ENCODE data around the gene ZNF581.
A peak's percentile ranks its signal among the peaks of the same experiment; 100 is the strongest.

The ZNF581 gene

DNA sequence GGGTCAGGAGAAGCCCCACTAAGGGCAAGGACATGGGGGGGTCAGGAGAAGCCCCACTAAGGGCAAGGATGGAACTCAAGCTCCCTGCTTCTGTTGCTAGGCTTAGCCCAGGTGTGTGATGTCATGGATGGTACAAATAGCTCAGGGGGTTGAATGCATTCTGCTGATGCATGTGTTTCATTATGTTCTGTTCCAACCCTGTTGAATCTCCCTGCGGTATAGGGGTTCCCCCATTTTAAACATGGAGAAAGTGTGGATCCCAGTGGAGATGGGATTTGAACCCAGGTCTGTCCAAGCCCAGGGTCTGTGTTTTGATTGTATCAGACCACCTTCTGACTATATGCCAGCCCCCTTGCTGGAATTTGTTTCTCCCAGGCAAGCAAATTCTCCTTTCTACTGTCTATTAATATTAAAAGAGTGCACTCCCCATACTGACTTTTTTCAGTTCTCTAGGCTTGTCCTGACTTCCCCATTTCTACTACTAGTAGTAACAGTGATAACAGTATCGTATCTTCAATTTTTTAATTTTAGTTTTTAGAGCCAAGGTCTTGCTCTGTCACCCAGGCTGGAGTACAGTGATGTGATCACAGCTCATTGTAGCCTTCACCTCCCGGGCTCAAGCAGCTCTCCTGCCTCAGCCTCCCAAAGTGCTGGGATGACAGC is 31.3 kb upstream of the ZNF581 start:
- no peak for DNase-seq

GRCh38 chr19:55613396-55613795 is 30.1 kb upstream of the ZNF581 start:
- DNase-seq, result no peak

DNA sequence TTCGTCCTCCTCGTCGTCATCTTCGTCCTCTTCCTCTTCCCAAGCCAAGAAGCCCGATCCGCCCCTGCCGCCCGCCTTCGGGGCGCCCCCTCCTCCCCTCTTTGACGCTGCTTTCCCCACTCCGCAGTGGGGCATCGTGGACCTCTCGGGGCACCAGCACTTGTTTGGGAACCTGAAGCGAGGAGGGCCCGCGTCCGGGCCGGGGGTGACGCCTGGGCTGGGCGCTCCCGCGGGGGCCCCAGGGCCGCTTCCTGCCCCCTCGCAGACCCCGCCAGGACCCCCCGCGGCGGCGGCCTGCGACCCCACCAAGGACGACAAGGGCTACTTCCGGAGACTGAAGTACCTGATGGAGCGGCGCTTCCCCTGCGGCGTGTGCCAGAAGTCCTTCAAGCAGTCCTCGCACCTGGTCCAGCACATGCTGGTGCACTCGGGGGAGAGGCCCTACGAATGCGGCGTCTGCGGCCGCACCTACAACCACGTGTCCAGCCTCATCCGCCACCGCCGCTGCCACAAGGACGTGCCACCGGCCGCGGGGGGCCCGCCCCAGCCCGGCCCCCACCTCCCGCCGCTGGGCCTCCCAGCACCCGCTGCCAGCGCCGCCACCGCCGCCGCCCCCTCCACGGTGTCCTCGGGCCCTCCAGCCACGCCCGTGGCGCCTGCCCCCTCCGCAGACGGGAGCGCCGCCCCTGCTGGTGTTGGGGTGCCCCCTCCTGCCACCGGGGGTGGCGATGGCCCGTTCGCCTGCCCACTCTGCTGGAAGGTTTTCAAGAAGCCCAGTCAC is 29.3 kb upstream of the ZNF581 start:
- no peak for DNase-seq

GRCh38 chr19:55614711-55615542 is 28.5 kb upstream of the ZNF581 start:
- DNase-seq, result no peak

DNA sequence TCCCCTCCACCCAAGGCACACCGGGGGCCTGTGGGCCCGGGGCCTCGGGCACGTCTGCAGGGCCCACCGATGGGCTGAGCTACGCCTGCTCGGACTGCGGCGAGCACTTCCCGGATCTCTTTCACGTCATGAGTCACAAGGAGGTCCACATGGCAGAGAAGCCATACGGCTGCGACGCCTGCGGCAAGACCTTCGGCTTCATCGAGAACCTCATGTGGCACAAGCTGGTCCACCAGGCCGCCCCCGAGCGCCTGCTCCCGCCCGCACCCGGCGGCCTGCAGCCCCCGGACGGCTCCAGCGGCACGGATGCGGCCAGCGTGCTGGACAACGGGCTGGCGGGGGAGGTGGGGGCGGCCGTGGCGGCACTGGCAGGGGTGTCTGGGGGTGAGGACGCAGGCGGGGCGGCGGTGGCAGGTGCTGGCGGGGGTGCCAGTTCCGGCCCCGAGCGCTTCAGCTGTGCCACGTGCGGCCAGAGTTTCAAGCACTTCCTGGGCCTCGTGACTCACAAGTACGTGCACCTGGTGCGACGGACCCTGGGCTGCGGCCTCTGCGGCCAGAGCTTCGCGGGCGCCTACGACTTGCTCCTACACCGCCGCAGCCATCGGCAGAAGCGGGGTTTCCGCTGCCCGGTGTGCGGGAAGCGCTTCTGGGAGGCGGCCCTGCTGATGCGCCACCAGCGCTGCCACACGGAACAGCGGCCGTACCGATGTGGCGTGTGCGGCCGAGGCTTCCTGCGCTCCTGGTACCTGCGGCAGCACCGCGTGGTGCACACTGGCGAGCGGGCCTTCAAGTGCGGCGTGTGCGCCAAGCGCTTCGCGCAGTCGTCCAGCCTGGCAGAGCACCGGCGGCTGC is 27.7 kb upstream of the ZNF581 start:
- no peak for DNase-seq

- DNase-seq, result no peak
Observed at GRCh38 chr19:55616395-55616875, 27.0 kb upstream of the ZNF581 start.

DNA sequence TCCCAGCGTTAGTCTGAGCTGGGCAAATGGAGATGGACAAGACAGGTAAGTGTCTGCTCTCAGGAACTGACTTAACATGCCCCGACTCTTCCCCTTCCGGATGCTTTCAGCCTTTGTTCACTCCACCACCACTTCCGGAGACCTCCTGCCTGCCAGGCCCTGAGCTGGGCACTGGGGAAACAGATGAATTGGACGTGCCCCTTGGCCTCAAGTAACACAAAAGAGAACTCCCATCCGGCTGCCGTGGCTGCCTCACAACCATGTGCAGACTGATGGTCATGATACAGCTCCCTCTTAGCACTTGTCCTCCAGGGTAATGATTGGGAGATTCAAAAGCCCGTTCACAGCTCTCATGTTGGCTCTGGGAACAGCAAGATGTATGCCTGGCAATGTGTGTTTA is 26.0 kb upstream of the ZNF581 start:
- DNase-seq, result no peak

DNA sequence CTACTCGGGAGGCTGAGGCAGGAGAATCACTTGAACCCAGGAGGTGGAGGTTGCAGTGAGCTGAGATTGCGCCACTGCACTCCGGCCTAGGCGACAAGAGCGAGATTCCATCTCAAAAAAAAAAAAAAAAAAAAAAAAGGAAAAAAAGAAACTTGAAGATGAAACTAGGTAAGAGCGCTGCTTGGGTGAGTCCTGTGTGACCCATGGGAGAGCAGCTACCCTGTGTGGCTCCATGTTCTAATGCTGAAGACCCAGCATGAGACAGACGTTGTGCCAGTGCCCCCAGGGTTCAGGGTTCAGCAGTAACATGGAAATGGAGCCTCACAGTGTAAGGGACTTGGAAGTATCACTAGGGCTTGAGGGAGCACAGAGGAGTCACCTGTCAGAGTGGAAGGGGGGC is 25.0 kb upstream of the ZNF581 start:
- no peak for DNase-seq

DNA sequence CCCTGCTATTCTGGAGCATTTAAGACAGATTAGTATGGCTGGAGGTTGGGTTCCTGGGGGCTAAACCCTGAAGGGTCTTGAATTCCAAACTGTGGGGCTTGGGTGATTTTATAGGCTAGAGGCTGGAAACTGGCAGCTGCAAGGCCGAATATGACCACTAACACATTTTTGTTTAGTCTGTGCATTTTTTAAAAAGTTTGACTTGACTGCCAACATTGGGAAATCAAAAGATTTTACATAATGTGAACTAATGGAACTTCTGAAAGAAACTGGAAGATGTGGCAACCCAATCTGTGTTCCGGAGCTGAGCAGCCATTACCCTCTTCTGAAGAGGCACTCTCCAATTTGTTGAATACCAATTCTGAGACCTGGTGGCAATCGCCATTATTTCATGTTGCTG is 24.2 kb upstream of the ZNF581 start:
- no peak for DNase-seq

DNA sequence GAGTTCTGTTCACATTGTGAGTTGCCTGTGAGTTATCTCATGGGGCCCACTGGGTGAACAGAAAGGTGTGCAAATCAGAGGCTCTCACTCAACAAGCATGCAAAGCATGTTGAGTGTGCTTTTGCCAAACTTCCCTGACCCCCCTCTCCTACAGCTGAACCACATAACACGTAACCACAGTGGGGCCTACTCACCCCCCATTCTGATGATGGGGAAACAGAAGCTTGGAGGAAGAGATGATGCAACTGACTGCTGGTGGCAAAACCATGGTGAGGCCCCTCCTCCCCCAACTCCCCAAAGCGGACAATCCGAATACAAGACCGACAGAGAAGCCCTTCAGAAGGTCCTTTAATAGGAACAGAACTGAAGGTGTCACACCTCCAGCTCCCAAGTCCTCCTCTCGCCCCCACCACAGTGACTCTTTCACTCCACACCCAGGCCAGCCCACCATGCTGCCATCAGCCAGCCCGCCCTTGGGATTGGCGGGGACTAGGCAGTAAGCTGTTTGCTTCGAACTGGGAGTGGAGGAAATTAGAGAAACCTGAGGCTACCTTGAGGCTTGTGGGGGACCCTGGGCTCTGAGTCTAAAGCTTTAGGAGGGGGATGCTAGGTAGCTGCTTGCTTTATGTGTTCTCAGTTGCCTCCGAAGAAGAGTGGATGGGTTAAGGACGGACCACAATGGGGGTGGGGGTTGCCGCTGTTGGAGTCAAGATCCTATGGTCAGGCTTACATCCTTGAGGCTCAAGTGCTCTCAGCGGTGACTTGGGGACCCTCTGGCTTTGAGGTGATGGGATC is 22.8 kb upstream of the ZNF581 start:
- DNase-seq, result no peak

- no peak for DNase-seq
Observed at GRCh38 chr19:55621205-55621672, 22.2 kb upstream of the ZNF581 start.

- no peak for DNase-seq
Observed at GRCh38 chr19:55621673-55622231, 21.7 kb upstream of the ZNF581 start.

- no peak for DNase-seq
Observed at GRCh38 chr19:55622242-55622969, 21.0 kb upstream of the ZNF581 start.

DNA sequence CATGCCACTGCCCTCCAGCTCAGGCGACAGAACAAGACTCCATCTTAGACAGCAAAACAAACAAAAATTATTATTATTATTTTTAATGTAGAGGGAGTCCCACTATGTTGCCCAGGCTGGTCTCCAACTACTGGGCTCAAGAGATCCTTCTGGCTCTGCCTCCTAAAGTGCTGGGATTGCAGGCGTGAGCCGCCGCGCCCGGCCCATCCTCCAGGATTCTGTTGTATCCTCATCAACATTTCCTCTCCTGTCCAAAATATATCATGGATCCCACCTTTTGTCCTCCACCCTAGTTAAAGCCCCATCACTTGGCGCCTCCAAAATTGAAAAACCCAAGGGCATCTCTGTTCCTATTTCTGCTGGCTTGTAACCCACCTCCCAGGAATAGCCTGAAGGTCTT is 20.3 kb upstream of the ZNF581 start:
- no peak for DNase-seq

DNA sequence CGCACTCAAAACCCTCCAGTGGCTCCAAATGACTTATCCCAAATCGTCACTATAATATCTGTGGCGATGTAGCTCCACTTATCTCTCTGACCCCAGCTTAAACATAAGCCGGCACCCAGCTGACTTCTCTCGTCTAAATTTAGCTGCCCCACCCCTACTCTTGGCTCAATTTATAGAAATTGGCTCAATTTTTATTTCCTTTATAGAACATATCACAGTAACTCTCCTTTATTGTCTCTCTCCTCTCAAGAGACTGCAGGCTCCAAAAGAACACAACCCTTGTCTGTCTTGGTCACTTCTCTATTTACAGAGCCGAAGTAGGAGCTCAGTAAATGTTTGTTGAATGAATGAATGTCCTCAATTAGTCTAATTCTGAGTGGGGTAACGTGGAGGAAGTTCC is 19.9 kb upstream of the ZNF581 start:
- no peak for DNase-seq

- DNase-seq, result peak; percentile 85
Observed at GRCh38 chr19:55624109-55625003, 19.1 kb upstream of the ZNF581 start, which contains the start of gene ZNF784. Gene ZNF784 (minus strand): TSS chr19:55624566. CDS start chr19:55624561, 5 bp downstream.

GRCh38 chr19:55625004-55625326 is 18.5 kb upstream of the ZNF581 start:
- DNase-seq, result no peak

- DNase-seq, result no peak
Observed at GRCh38 chr19:55626350-55626749, 17.1 kb upstream of the ZNF581 start.

DNA sequence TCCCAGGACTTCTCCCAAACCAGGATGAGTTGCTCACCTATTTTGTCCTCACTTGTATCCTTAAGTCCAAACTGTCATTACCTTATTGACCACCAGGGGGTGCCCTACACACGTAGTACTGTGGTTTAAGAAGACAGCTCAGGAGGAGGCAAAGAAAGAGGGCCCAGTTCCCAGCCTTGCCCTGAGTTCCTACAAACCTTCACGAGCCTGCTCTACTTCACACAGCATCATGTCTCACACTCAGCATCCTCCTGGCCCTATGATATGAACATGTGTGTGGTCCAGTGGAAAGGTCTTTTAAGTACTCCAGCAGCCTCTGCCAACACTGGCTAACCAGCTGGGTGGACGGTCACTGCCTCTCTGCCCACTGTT is 11.0 kb upstream of the ZNF581 start:
- DNase-seq, result peak; percentile 53

DNA sequence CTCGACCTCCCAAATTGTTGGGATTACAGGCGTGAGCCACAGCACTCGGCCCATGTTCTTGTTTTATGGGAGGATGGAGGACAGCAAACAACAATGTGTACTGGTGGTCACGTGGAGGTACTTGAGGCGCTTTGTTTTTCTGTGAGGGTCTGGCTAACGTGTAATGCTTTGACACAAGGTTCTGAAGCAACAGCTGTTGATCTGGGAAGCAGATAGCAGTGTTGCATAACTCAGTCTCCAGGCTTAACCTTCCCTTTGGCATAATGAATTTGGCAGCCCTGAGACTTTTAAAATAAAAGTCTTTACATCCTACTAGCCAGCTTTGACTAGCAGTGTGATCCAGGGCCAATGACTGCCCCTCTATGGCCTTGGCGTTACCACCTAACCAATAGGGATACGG is 9.6 kb upstream of the ZNF581 start:
- no peak for DNase-seq

Measured in NCI-H510A (cell line).